CD4-positive, alpha-beta T cell treated with Interferon gamma for 1 hour (primary cell): Measurements from ENCODE around the gene MYOF.

Experiments used
- DNase-seq: peaks from one replicate; pipeline ENCODE4 v3.0.0-alpha.2; 2020

MYOF gene, protein sequence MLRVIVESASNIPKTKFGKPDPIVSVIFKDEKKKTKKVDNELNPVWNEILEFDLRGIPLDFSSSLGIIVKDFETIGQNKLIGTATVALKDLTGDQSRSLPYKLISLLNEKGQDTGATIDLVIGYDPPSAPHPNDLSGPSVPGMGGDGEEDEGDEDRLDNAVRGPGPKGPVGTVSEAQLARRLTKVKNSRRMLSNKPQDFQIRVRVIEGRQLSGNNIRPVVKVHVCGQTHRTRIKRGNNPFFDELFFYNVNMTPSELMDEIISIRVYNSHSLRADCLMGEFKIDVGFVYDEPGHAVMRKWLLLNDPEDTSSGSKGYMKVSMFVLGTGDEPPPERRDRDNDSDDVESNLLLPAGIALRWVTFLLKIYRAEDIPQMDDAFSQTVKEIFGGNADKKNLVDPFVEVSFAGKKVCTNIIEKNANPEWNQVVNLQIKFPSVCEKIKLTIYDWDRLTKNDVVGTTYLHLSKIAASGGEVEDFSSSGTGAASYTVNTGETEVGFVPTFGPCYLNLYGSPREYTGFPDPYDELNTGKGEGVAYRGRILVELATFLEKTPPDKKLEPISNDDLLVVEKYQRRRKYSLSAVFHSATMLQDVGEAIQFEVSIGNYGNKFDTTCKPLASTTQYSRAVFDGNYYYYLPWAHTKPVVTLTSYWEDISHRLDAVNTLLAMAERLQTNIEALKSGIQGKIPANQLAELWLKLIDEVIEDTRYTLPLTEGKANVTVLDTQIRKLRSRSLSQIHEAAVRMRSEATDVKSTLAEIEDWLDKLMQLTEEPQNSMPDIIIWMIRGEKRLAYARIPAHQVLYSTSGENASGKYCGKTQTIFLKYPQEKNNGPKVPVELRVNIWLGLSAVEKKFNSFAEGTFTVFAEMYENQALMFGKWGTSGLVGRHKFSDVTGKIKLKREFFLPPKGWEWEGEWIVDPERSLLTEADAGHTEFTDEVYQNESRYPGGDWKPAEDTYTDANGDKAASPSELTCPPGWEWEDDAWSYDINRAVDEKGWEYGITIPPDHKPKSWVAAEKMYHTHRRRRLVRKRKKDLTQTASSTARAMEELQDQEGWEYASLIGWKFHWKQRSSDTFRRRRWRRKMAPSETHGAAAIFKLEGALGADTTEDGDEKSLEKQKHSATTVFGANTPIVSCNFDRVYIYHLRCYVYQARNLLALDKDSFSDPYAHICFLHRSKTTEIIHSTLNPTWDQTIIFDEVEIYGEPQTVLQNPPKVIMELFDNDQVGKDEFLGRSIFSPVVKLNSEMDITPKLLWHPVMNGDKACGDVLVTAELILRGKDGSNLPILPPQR (N-terminal part only)

DNA sequence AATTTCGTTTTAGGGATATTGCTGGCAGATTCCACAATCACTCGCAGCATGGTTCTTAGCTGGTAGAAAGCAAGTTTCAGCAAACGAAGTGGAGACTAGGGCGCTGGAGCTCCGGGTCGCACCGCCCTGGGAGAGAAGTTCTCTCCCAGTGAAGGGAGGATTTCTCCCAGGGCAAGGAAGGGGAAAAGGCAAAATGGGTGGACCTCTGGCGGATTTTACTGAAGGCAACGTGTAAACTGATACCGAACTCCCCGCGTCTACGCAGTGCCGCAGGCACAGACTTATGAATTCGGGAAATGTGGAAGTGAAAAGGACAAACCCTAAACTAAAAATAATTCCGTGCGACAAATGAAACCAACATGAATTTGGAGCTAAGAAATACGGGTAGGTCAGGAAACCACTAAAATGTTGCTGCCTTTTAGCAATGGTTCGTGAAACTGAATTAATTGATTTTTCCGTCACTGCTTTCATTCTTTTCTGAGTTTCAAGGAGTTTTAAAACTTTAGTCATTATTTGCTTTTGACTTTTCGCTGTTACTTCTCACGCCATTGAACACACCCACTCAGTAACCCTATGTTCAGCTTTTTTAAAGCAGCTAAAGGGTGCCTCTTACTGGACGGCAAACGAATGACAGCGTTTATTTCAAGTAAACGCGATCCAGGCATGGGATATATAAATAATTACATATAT, at the start of gene MYOF:
MYOF (minus strand) TSS at position 190 of the 690 bp plus-strand sequence; CDS start at position 50, 140 bp downstream.
- DNase-seq = peak; percentile 50

DNA sequence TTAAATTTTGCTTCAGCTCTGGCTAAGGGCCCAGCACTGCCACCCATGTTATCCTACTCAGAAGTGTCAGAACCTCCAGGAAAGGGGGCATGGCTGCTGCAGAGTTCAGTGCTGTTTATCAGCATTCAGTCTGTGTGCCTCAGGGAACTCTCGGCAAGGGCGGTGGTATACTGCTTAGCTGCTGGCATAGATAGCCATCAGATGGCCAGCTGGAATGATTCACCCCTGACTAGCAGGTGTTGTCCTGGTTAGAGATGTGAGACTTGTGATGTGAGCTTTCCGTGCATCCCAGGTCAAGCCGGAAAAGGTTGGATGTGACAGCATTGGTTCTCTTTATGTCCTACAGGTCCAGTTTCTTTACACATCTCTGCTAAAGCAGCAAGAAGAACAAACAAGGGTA, 36.4 kb upstream of the MYOF start:
- DNase-seq = no peak

DNA sequence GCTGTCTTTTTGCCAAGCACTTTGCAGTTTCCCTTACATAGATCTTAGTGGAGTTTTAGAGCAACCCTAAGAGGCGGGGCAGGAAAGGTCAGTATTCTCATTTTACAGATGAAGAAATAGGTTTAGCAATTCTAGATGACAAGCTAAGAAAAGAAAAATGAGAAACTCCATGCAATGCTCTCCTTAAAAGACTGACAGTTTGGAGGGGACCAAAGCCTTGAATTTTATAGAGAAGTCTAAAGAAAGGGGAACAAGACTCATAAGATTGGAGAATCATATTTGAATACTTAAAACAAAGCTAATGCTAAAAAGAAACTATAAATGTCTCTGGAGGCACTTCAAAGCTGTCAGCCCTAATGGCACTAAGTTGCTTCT, 33.9 kb upstream of the MYOF start:
- no peak for DNase-seq

DNA sequence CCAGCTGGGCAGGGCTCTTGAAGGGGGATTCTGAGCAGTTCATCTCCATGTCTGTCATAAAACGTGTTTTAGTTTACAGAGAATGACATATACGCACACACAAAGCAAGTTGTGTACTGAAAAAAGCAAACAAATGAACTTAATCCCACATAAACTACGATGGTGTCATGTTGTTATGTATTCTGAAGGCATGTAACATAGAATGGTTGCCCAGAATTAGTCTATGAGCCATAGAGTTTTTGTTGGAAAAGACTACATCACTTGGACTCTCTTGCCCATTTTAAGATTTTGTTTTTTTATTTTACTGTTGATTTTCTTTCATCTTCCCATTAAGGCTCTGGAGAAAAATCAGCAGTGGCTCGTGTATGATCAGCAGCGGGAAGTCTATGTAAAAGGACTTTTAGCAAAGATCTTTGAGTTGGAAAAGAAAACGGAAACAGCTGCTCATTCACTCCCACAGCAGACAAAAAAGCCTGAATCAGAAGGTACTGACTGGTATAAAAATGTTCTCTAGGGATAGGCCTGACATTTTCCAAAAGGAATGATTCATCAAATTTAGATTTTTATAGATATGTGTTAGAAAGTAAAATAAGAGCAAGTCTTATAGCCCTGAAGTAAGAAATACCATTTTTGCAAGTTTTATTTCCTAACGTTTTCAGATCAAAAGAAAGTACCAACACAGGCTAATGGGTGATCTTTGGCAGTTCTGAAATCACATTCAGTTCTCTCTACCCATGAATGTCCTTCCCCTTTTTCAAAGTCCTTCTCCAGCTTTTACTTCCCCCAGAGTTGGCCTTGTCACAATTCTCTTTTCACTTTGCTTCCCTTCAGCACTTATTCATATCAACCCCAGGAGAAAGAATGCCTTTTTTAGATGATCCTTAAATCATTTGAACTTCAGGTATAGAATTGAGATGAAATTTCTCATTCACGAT, 33.2 kb upstream of the MYOF start:
- no peak for DNase-seq

DNA sequence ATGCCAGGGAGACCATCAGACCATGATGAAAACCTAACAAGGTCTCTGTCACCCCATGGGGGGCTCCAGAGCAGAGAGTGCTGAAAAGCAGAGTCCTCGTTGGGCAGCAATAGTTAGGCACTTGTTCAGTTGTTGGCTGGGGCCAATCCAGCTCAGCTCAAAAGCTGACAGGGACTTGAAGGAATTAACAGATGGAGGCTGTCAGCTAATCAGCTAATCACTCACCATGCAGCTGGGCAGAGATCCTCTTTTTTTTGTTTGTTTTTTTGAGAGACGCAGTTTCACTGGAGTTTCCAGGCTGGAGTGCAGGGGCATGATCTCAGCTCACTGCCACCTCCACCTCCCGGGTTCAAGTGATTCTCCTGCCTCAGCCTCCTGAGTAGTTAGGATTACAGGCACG, 32.4 kb upstream of the MYOF start:
- DNase-seq = no peak

DNA sequence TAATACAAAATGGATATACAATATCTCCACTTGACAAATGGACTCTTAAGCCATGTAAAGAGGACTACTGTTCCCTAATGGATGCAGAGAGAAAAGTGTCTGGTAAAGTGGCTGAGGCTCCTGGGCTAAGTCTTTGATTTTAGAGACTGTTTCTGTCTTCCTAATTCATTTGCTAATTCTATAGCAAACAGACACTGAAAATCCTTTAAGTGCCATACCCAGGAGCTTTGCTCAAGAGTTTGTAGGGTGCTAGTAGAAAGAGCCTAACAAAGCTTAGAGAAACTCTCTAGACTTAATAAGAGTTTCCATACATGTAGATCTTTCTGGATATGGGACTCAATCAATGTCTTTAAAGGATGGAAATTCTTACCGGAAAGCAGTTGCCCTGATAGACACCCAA, 31.0 kb upstream of the MYOF start:
- no peak for DNase-seq

DNA sequence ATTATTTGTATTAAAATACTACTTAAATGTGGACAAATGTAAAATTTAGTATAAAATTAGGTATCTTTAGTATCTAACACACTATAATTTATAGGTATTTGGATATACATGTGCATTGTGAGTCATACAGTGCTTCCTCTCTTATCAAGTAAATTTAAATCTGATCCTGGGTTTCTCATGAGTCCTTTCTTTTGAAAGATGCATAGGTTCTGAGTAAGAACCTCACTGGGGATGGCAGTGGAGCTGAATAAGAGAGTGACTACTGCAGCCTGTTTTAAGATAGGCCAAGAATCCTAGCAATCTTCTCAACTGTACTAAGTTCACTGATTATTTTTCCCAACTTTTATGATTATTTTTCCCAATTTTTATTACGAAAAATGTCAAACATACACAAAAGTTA, 30.4 kb upstream of the MYOF start:
- no peak for DNase-seq

DNA sequence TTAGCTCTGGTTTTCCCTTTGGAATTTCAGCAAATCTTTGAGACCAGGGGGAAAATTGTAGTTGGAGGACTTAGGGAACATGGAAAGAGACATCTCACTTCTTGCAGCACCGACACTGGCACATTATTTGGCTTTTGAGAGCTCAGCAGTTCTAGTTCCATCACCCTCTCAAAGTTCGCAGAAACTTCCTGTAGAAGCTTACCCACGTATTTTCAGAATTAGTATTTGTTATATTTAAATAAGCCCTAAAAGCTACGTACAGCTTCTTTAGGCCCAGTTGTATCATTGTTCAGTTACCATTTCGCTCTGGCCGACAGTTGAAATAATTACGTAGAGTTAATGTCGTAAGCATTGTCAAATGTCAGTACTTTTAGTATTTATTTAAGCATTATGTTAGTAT, 27.7 kb upstream of the MYOF start:
- no peak for DNase-seq

DNA sequence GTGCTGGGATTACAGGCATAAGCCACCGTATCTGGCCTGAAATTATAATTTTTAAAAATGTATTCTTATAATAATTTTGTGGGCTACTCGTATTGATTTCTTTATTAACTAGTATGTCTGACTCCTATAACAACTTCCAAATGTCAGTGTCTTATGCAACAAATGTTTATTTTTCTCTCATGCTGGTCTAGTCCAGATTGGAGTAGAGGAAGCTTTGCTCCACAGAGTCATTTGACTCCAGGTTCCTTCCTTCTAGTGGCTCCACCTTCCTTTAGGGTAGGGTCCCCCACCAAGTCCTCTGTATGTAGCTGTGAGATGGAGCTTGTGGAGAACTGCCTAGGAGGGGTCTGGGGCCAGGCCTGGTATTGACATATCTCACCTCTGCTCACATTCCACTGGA, 22.9 kb upstream of the MYOF start:
- no peak for DNase-seq

DNA sequence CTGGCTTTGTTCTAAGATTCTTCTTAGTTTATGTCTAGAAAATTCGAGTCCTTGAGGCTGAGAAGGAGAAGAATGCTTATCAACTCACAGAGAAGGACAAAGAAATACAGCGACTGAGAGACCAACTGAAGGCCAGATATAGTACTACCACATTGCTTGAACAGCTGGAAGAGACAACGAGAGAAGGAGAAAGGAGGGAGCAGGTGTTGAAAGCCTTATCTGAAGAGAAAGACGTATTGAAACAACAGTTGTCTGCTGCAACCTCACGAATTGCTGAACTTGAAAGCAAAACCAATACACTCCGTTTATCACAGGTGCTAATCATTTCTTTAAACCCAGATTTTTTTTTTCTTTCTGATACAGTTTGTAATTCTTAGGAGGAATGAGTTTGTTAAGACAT, 20.9 kb upstream of the MYOF start:
- no peak for DNase-seq

DNA sequence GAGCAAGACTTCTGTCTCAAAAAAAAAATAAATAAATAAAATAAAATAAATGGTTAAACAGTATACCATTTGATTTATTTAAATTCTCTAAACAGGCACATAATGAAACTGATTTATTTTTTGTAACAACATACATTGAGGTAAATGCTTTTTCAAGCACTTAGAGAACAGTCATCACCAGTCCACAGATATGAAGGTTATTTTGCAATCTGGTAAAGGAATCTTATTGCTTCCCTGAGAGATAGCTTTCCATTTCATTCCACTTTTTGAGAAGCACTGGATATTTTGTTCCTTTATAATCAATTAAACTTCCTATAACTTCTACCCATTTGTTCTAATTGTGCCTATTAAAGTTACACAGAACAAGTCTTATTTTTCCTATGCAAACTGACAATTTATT, 19.5 kb upstream of the MYOF start:
- no peak for DNase-seq

DNA sequence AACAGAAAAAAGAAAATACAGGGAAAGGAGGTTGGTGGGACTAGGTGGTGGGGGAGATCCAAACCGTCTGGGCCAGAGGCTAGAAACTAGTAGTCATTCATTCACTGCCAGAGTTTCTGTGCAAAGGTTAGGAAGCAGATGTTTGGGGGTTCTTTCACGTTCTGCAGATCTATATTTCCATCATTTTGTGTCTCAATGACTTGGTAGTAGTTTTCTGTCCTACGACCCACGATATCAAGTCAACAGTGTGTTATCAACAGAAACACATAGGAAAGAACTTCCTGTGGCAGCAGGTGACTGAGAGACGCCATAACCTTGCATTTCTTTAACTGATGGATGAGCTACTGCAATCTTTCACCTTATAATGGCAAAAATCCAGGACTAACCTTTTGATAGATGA, 16.0 kb upstream of the MYOF start:
- DNase-seq = no peak

DNA sequence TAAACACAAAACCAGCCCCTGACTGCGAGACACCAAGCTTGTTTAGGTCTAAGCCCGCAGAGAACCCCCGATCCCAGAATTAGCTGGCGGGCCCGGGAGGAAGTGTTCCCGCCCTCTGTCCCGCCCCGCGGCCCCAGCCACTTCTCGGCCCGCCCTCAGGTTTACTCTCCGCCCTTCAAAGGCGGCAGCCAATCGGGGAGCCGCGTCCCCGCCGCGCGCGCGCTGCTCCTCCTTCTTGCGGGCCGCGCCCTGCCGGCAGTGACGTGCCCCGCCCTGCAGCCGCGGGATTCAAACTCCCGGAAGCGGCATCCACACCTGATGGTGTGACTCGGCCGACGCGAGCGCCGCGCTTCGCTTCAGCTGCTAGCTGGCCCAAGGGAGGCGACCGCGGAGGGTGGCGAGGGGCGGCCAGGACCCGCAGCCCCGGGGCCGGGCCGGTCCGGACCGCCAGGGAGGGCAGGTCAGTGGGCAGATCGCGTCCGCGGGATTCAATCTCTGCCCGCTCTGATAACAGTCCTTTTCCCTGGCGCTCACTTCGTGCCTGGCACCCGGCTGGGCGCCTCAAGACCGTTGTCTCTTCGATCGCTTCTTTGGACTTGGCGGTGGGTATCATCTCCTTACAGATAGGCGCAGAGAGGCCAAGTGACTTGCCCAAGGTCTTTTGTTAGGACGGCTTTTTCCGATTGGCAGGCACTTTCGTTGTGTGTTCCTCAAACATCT, 14.3 kb upstream of the MYOF start, which contains the start of gene CEP55:
CEP55 (plus strand) TSS at position 291 of the 720 bp plus-strand sequence. CDS start 3,440 bp downstream, outside the sequence.
- peak; percentile 92 for DNase-seq

DNA sequence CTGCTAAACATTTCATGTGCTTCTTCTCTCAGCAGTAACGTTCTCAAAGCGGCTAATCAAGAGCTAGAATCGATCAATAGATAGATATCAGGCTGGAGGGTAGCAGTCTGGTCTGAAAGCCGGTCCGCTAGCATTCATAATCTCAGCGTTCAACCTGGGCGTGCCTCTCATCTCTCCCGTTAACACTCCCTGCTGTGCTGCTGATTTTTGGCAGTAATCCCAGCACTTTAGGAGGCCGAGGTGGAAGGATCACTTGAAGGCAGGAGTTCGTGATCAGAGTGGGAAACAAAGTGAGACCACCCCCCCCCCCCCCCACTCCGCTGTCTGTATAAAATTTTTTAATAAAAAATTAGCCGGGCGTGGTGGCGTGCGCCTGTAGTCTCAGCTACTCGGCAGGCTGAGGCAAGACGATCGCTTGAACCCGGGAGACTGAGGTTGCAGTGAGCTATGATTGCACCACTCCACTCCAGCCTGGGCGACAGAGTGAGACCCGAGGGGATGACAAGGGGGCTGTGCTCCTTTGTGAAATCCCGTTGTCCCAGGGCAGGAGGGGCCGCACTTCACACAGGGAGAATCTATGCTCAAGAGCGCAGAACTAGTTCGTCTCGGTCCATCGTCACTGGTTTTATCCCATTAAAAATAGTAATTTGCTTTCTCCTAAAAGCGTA, 13.7 kb upstream of the MYOF start:
- no peak for DNase-seq

DNA sequence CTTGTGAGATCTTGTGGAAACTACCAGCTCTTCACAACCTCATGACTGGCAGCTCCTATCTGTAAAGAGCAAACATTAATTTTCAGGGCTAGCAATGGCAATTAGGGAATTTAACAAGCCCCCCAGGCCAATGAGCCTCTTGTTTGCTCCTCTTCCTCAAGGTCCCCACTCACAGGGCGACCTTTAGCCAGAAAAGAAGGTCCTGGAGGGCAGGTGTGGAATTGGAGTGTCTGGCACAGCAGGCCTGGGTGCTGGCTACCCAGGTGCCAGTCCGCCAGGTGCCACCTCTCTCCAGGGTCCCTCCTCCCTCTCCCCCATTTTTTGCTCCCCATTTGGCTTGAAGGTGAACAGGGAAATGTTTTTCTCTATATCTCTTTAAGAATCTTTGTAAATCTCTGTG, 12.4 kb upstream of the MYOF start:
- DNase-seq = no peak

DNA sequence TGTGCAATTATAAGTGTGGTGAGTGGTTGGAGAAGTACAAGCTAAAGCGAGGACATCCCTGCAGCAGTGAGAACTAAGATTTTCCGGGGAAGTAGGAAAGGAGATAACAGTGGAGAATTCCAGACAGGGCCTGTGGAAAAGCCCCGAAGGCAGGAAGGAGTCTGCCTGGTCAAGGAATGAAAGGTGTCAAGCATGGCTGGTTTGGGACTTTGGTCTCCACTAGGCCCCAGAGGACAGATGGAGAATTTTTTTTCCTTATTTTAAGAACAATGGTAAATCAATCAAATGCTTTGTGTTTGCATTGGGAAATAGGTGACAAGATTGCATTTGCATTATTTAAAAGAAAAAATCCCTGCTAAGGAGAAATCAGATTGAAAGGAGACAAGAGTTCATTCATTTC, 11.0 kb upstream of the MYOF start:
- no peak for DNase-seq

DNA sequence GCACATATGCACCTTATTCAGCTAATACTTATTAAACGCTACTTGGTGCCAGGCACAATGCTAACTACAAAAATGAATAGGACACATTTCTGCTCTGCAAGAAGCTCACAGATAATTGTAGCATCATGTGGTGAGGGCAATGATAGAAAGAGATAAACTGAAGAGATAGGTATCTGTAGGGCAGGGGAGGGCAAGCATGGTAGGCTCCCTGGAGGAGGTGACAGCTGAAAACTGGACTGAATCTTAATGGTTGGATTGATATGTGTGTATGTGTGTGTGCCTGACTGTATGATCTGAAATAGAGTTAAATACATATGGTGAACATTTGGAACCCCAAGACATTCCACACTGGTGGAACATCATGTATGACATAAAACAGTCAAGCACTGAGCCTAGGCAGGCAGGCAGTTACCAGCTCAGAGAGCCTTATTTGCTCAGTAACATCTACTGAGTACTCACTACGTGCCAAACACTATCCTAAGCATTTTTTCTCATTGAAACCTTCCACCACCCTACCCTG, 9.5 kb upstream of the MYOF start:
- DNase-seq = no peak

DNA sequence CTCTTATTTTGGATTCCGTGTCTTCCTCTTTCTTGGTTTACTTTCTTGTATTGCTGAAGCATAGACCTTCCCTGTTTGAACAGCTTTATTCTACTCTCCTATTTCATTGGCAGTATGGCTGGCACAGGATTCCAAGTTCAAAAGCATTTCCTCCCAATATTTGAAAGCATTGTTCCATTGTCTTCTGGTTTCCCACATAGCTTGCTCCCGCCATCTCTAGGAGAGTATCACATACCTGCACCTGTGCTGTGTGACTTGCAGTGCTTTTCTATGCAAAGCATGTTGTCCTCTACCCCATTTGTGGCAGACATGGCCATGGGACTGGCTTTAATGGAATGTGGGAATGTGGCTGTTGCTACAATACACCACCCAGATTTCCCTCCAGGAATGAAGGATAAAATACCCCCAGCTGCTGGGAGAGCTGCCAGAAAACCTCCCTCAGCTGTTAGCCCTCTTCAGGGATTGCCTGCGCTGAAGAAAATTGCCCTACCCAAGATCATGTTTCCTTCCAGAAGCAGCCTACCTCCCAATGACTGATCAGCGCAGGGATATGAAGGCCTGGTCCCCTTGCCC, 6.9 kb upstream of the MYOF start:
- no peak for DNase-seq

DNA sequence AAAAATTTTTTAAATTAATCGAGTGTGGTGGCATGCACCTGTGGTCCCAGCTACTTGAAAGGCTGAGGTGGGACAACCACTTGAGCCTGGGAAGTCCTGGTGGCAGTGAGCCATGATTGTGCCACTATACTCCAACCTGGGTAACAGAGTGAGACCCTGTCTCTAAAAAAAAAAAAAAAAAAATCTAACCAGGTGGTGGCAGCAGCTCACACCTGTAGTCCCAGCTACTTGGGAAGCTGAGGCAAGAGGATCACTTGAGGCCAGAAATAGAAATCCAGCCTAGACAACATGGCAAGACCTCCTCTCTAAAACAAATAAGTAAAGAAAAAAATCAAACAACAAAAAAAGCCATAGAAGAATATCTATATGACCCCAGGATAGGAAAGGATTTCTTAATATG, 3.6 kb upstream of the MYOF start:
- no peak for DNase-seq
